Thoracic aorta (tissue), 2 donors: ENCODE measurements around the gene ARHGDIA. TPM values are rescaled to one million over a fixed set of nuclear protein-coding genes. Genes with fewer than 3 reads are reported as not detected.

Source experiments
- ATAC-seq: fragments of 150-250 bp; one replicate; pipeline ENCODE4 v1.8.0; 2017; ENCODE audit warnings: low read depth; ENCODE audit not compliant: insufficient number of reproducible peaks, low FRiP score
- DNase-seq: peaks from one replicate; pipeline ENCODE4 v3.0.0-alpha.2; 2020; ENCODE audit warnings: low spot score
- H3K27ac ChIP-seq, 2 donors: fragments of 200-600 bp; sonication (generic); 1 replicate in 1 of 2; 2 replicates in 1 of 2; pipeline ENCODE4 v1.5.1; 2016; ENCODE audit warnings: mild to moderate bottlenecking in 2 of 2, moderate library complexity in 2 of 2
- H3K27me3 ChIP-seq: fragments of 200-600 bp; sonication (generic); replicated peaks from 2 replicates; pipeline ENCODE4 v1.6.0; 2016; ENCODE audit warnings: mild to moderate bottlenecking; ENCODE audit not compliant: insufficient read depth
- H3K36me3 ChIP-seq: fragments of 200-600 bp; sonication (generic); one replicate; pipeline ENCODE4 v1.5.1; 2016
- H3K4me1 ChIP-seq, 2 donors: fragments of 200-600 bp; sonication (generic); 1 replicate in 1 of 2; 2 replicates in 1 of 2; pipeline versions ENCODE4 v1.5.1 to v1.6.0; 2016; ENCODE audit warnings: low read depth in 2 of 2, mild to moderate bottlenecking in 1 of 2; ENCODE audit not compliant: control insufficient read depth in 1 of 2
- H3K4me3 ChIP-seq: fragments of 200-600 bp; sonication (generic); 2 replicates; pipeline ENCODE4 v1.5.1; 2016; ENCODE audit warnings: mild to moderate bottlenecking
- H3K9me3 ChIP-seq: fragments of 200-600 bp; sonication (generic); 2 replicates; pipeline ENCODE4 v1.5.1; 2016
- CTCF ChIP-seq: fragments of 200-600 bp; sonication (generic); IDR thresholded peaks from one replicate; pipeline ENCODE4 v1.5.1; 2019; ENCODE audit warnings: antibody characterized with exemption
- total RNA-seq, 2 donors: library from RNA; depleted of rRNA; stranded (reverse); fragments of >200 nt; gene quantifications; one replicate each; pipeline versions ENCODE4 v1.1.0 to v1.2.3, GENCODE V29; 2016

Gene ARHGDIA
- total RNA-seq, 2 donors from 2014 or later, result 206 to 324 TPM

GRCh38 chr17:81902023-81902652 lies 31.0 kb upstream of the ARHGDIA start, which contains the start of gene NPB:
Gene NPB (plus strand): TSS chr17:81902238. CDS start chr17:81902278, 40 bp downstream.
- peaks cover 29% of the 10 kb centered on the region for H3K36me3 ChIP-seq
- no peaks in the 10 kb centered on the region for H3K27me3 ChIP-seq
- DNase-seq (no peak), ATAC-seq (no peak)
- no peaks in the 10 kb centered on the region for H3K9me3 ChIP-seq
- H3K27ac ChIP-seq, result no peak within 1 kb of the TSS
- peaks cover 9 to 13% of the 10 kb centered on the region in 2 donors for H3K4me1 ChIP-seq
- TF ChIP-seq CTCF, result no peak
- H3K4me3 ChIP-seq, result peak within 1 kb of the TSS; percentile 68

DNA sequence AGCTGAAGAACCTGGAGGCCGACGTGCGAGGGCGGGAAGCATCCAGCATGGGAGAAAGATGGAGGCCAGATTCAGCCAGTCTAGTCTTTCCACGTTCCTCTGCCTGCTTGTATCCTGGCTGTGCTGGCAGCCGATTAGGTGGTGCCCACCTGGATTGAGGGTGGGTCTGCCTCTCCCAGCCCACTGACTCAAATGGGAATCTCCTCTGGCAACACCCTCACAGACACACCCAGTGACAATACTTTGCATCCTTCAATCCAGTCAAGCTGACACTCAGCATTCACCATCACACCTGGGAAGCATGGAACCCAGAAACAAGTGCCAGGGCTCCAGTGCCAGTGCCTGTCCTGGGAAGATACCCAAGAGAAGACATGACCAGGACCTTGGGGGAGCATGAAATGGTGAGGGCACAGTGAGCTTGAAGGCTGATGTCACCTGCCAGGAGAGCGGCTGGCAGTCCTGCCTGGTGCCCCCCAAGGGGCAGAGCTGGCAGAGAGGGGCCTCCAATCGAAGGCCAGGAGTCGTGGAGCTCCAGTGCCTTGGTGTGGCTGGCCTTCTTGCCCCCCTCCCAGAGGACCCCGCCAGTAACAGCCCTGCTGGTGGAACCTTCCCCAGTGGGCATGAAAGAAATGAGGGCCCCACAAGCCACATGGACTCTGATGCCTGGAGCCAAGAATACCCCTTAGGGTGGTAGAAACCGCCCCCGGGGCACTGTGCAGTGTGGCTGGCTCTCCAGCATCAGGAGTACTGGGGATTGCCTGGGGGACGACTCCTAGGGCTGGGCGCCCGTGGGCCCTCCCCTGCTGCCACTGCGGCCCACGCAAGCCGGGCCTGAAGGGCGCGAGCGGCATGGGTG lies 30.3 kb upstream of the ARHGDIA start:
- Histone ChIP-seq H3K27ac (no peak overlapping the region), H3K36me3 (peaks cover 30% of the 10 kb centered on the region), H3K27me3 (no peaks in the 10 kb centered on the region), H3K4me1 (peaks cover 9 to 13% of the 10 kb centered on the region in 2 donors), H3K9me3 (no peaks in the 10 kb centered on the region), H3K4me3 (peak overlapping the region; percentile 68)
- DNase-seq (no peak), ATAC-seq (no peak)
- no peak for TF ChIP-seq CTCF

DNA sequence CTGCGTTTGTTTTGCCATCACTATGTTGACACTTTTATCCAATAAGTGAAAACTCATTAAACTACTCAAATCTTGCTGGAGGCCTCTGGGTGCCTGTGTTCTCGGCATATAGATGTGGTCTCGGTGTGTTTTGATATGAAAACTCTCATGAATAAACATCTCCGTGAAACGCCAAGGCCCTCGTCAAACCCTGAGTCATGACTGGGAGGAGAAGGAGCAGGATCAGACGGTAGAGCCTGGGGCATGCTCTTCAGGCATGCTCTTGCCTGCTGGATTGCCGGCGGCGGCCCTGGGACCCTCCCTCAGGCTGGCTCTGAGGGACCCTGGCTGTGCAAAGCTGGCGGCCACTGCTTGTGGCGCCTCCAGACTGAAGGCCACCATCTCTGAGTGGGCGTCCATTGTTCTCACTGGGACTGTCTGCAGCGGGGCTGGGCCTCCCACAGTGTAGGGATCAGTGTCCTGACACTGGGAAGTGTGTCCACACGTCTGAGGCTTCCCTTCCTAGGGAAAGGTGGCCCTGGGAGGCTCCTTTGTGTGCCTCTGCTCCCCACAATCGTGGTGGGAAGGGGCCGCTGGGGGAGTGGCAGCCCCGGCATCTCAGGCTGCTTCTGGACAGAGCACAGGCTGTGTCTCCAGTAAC lies 29.2 kb upstream of the ARHGDIA start:
- Histone ChIP-seq H3K27ac (no peak overlapping the region), H3K4me3 (no peak overlapping the region), H3K27me3 (no peaks in the 10 kb centered on the region), H3K4me1 (peaks cover 9 to 13% of the 10 kb centered on the region in 2 donors), H3K9me3 (no peaks in the 10 kb centered on the region), H3K36me3 (peaks cover 41% of the 10 kb centered on the region)
- no peak for TF ChIP-seq CTCF
- ATAC-seq, result no peak
- no peak for DNase-seq

DNA sequence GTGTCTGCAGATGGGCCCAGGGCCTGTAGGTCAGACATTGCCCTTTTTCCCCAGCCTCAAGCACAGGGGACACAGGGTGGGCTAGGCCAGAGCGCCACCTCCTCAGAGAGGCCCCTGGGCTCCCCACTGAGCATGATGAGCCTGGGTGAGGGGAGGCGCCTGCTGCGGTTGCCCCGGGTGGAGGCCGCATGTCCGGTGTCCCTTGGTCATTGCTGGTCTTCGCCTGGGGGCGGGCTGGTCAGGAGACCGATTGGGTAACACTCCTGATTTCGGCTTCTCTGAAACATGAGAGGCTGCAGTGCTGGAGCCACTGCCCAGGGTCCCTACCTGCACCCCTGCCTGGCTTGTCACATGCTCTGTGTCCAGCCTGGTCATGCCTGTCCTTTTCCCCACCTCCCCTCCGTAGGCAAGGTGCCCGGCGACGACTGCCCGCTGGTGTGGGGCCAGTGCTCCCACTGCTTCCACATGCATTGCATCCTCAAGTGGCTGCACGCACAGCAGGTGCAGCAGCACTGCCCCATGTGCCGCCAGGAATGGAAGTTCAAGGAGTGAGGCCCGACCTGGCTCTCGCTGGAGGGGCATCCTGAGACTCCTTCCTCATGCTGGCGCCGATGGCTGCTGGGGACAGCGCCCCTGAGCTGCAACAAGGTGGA lies 28.5 kb upstream of the ARHGDIA start:
- Histone ChIP-seq H3K4me3 (no peak overlapping the region), H3K27me3 (no peaks in the 10 kb centered on the region), H3K36me3 (peaks cover 44% of the 10 kb centered on the region), H3K9me3 (no peaks in the 10 kb centered on the region), H3K4me1 (peaks cover 9 to 13% of the 10 kb centered on the region in 2 donors), H3K27ac (no peak overlapping the region)
- TF ChIP-seq CTCF, result no peak
- DNase-seq (no peak), ATAC-seq (no peak)
